K562 (cell line): ENCODE results near the gene TTC9C. TPM values are rescaled to one million over a fixed set of nuclear protein-coding genes. Genes with fewer than 3 reads are reported as not detected.

Source experiments
- FOXP4 ChIP-seq: sonication (generic); formaldehyde crosslinking; IDR thresholded peaks from 2 replicates; pipeline ENCODE4 v1.8.0; 2022; ENCODE audit warnings: mild to moderate bottlenecking, missing genetic modification reagents, borderline replicate concordance
- FUS ChIP-seq: fragments of 200-400 bp; formaldehyde crosslinking; optimal IDR thresholded peaks from 2 replicates; pipeline ENCODE3; 2017; ENCODE audit warnings: low read depth, low read length
- HDAC3 ChIP-seq: fragments of 450-650 bp; IDR thresholded peaks from 2 replicates; pipeline ENCODE4 v1.6.1; 2018; ENCODE audit warnings: borderline replicate concordance, mild to moderate bottlenecking, moderate library complexity; ENCODE audit not compliant: partially characterized antibody
- MYNN ChIP-seq, 2 experiments: sonication (generic); formaldehyde crosslinking in 1 of 2; IDR thresholded peaks; 2 replicates each; pipeline versions ENCODE4 v1.5.0 to v1.6.1; 2016 to 2020; ENCODE audit warnings: antibody characterized with exemption in 1 of 2, missing genetic modification reagents in 1 of 2
- NR4A1 ChIP-seq, 2 experiments: fragments of 250-450 bp in 1 of 2; fragments of 450-650 bp in 1 of 2; sonication (Bioruptor Pico) in 1 of 2; IDR thresholded peaks; 2 replicates each; pipeline versions ENCODE4 v1.4.0 to v1.6.1; 2016 to 2020; ENCODE audit warnings: mild to moderate bottlenecking in 2 of 2, missing compliant biosample characterization in 1 of 2, missing genetic modification characterization in 1 of 2, moderate library complexity in 1 of 2
- PATZ1 ChIP-seq: fragments of 250-450 bp; sonication (Bioruptor Pico); IDR thresholded peaks from 2 replicates; pipeline ENCODE4 v1.5.0; 2020; ENCODE audit warnings: mild to moderate bottlenecking, borderline replicate concordance
- POLR2H ChIP-seq: IDR thresholded peaks from 2 replicates; pipeline ENCODE4 v1.6.1; 2016; ENCODE audit warnings: missing genetic modification characterization, low read depth, mild to moderate bottlenecking, control low read depth, missing compliant biosample characterization, moderate library complexity
- RERE ChIP-seq: sonication (generic); formaldehyde crosslinking; IDR thresholded peaks from 2 replicates; pipeline ENCODE4 v1.8.0; 2023; ENCODE audit warnings: missing genetic modification reagents, mild to moderate bottlenecking, borderline replicate concordance
- RNF2 ChIP-seq: sonication (generic); IDR thresholded peaks from 2 replicates; pipeline ENCODE4 v1.6.1; 2016
- SIRT6 ChIP-seq: IDR thresholded peaks from one replicate; pipeline ENCODE4 v1.6.1; 2012; ENCODE audit warnings: low read depth, mild to moderate bottlenecking, control low read depth, inconsistent platforms, low read length, moderate library complexity
- SNIP1 ChIP-seq: fragments of 450-650 bp; IDR thresholded peaks from 2 replicates; pipeline ENCODE4 v1.7.1; 2017; ENCODE audit warnings: low read depth, mild to moderate bottlenecking
- SRSF9 ChIP-seq: fragments of 200-400 bp; formaldehyde crosslinking; IDR thresholded peaks from 2 replicates; pipeline ENCODE4 v1.6.1; 2017; ENCODE audit warnings: low read depth, low read length, borderline replicate concordance
- ZNF551 ChIP-seq: fragments of 250-450 bp; sonication (Bioruptor Pico); IDR thresholded peaks from 2 replicates; pipeline ENCODE4 v1.5.0; 2021; ENCODE audit warnings: mild to moderate bottlenecking, moderate library complexity
- polyA plus RNA-seq, 8 experiments: library from polyadenylated mRNA; depleted of rRNA in 4 of 8; stranded (reverse) in 5 of 8; unstranded in 3 of 8; fragments of >200 nt; fragmentation: Nextera tagmentation in 2 of 8; fragmentation: Illumina TruSeq in 1 of 8; extraction: Ambion mirVana in 2 of 8; extraction: Trizol in 1 of 8; gene quantifications; 2 replicates each; pipeline versions ENCODE4 v1.2.1 to v1.2.3, GENCODE V29; 2011 to 2014; ENCODE audit warnings: inconsistent platforms in 1 of 8, missing spikeins in 1 of 8
- total RNA-seq, 7 experiments: library from RNA; depleted of rRNA in 6 of 7; stranded (reverse); fragments of >200 nt in 6 of 7; fragmentation: Illumina TruSeq in 2 of 7; extraction: Trizol in 2 of 7; gene quantifications; 2 replicates each; pipeline versions ENCODE4 v1.2.1 to v1.2.3, GENCODE V29; 2011 to 2021; ENCODE audit warnings: low replicate concordance in 1 of 7

The TTC9C gene
- total and polyA plus RNA-seq, 9 of the 15 experiments (the other 6 are each of a cell fraction or from before 2014, with no cell fraction given) = 32.8 to 59.0 (median 37.1) TPM

- TF ChIP-seq NR4A1 (CRISPR knock-in tag; IDR thresholded peaks at IDR 0.05) (peak; percentile 84; the same call in 1 of the 2 replicates), NR4A1 (tag; IDR thresholded peaks at IDR 0.05) (peak; percentile 62; the same call in 1 of the 2 replicates), SRSF9 (no peak), FUS (no peak), ZNF551 (CRISPR knock-in tag) (no peak), HDAC3 (no peak), MYNN (IDR thresholded peaks at IDR 0.05) (0 out of 2 replicates have a peak, but pooled peaks have one; percentile 37), MYNN (CRISPR knock-in tag; IDR thresholded peaks at IDR 0.05) (no peak), POLR2H (tag) (peak; percentile 91), RNF2 (peak; percentile 93), PATZ1 (no peak), FOXP4 (CRISPR knock-in tag) (no peak), SIRT6 (no peak), RERE (CRISPR knock-in tag) (no peak), SNIP1 (no peak)
These were observed 968 bp upstream of the TTC9C start, which contains the start of gene HNRNPUL2 (continued) for GRCh38 chr11:62727165-62727871.
